ENCODE data around the gene CFAP43.

CFAP43 gene

GRCh38 chr10:104088239-104088638 is 143.9 kb downstream of the CFAP43 start:
- TF ChIP-seq, protein P1, sequence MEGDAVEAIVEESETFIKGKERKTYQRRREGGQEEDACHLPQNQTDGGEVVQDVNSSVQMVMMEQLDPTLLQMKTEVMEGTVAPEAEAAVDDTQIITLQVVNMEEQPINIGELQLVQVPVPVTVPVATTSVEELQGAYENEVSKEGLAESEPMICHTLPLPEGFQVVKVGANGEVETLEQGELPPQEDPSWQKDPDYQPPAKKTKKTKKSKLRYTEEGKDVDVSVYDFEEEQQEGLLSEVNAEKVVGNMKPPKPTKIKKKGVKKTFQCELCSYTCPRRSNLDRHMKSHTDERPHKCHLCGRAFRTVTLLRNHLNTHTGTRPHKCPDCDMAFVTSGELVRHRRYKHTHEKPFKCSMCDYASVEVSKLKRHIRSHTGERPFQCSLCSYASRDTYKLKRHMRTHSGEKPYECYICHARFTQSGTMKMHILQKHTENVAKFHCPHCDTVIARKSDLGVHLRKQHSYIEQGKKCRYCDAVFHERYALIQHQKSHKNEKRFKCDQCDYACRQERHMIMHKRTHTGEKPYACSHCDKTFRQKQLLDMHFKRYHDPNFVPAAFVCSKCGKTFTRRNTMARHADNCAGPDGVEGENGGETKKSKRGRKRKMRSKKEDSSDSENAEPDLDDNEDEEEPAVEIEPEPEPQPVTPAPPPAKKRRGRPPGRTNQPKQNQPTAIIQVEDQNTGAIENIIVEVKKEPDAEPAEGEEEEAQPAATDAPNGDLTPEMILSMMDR (conservative IDR thresholded peaks at IDR 0.05; ENCODE audit: low read depth, low read length): no peak
- no peak for DNase-seq (ENCODE audit: low read depth)
- H3K4me3 ChIP-seq (ENCODE audit: low read length): no peak overlapping the region

GRCh38 chr10:104085801-104086400 is 146.3 kb downstream of the CFAP43 start, which contains the start of gene COL17A1:
Gene COL17A1, minus strand, starts transcription at chr10:104085880. Its CDS starts 5,207 bp downstream, at chr10:104080673.
- TF ChIP-seq, protein P1 (conservative IDR thresholded peaks at IDR 0.05; ENCODE audit: low read depth, low read length): no peak
- no peak for DNase-seq (ENCODE audit: low read depth)
- no peak within 1 kb of the TSS for H3K4me3 ChIP-seq (ENCODE audit: low read length)

DNA sequence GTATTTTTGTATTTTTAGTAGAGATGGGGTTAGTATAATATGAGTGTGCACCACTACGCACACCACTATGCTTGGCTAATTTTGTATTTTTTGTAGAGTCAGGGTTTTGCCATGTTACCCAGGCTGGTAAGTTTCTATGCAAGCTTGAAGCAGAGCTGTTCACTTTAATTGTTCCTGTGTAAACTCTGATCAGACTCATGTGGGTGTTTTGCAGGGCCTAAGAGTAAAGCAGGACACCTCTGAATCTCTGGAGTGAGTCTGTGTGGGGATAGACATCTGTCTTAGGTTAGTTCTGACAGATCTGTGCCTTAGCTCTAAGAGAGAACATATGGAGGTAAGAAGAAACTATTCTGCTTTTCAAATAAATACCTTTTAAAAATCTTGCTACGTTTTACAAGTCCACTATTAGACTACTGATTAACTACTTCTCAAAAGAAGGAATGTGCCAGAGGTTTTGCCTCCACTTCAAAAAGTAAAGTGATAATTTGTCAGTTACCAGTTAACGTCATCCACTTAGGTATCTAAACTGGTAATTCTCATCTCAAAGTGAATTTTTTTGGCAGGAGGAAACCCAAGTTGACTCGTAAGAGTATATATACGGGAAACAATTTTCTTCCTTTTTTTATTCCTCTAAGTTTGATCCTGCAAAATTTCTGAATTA is 147.6 kb downstream of the CFAP43 start:
- no peak for DNase-seq (ENCODE audit: low read depth)
- H3K4me3 ChIP-seq (ENCODE audit: low read length): no peak overlapping the region
- TF ChIP-seq, protein P1 (conservative IDR thresholded peaks at IDR 0.05; ENCODE audit: low read depth, low read length): no peak

- TF ChIP-seq, protein P1 (conservative IDR thresholded peaks at IDR 0.05; ENCODE audit: low read depth, low read length): no peak
- no peak overlapping the region for H3K4me3 ChIP-seq (ENCODE audit: low read length)
- no peak for DNase-seq (ENCODE audit: low read depth)
Observed at GRCh38 chr10:104081998-104082397, 150.2 kb downstream of the CFAP43 start.

DNA sequence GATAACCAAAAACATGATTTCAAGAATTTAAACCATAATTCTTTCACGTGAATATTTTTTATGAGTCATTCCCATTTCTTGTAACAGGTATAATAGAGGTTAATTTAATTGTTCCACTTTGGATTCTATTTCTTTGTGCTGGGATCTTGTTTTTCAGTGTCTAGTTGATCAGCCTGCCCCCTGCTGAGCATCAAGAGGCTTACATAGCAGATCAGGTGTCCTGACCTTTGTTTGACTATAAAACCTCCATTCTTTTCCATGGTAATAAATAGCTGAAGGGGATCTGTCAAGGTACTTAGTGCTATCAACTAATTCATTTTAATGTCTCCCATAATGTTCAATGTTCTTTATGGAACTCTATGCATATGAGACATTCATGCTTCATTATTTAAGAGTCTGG is 151.4 kb downstream of the CFAP43 start:
- TF ChIP-seq, protein P1 (conservative IDR thresholded peaks at IDR 0.05; ENCODE audit: low read depth, low read length): peak; percentile 57
- H3K4me3 ChIP-seq (ENCODE audit: low read length): no peak overlapping the region
- no peak for DNase-seq (ENCODE audit: low read depth)

Data from retinal pigment epithelial cell (primary cell).